HFFc6 (cell line): Measurements from ENCODE around the gene PPARGC1A. TPM values are rescaled to one million over a fixed set of nuclear protein-coding genes. Genes with fewer than 3 reads are reported as not detected.

Source experiments
- DNase-seq: peaks from one replicate; pipeline ENCODE4 v3.0.0-alpha.2; 2018
- H3K27ac Mint-ChIP-seq: 2 replicates; pipeline ENCODE4 v1.8.0; 2020; ENCODE audit warnings: mild to moderate bottlenecking, mixed read lengths
- H3K27me3 Mint-ChIP-seq: 2 replicates; pipeline ENCODE4 v1.8.0; 2021; ENCODE audit warnings: mild to moderate bottlenecking, moderate library complexity, mixed read lengths; ENCODE audit not compliant: insufficient read depth
- H3K36me3 Mint-ChIP-seq: 2 replicates; pipeline ENCODE4 v1.8.0; 2021; ENCODE audit warnings: low read depth, mixed read lengths
- H3K4me1 Mint-ChIP-seq: 2 replicates; pipeline ENCODE4 v1.8.0; 2020; ENCODE audit warnings: low read depth, mixed read lengths
- H3K4me3 Mint-ChIP-seq: 2 replicates; pipeline ENCODE4 v1.8.0; 2020; ENCODE audit warnings: mild to moderate bottlenecking, moderate library complexity, mixed read lengths
- H3K9me3 Mint-ChIP-seq: 2 replicates; pipeline ENCODE4 v1.8.0; 2020; ENCODE audit warnings: mild to moderate bottlenecking, mixed read lengths
- CTCF ChIP-seq: fragments of 200-600 bp; sonication (generic); IDR thresholded peaks from 2 replicates; pipeline ENCODE4 v1.5.0; 2021; ENCODE audit warnings: antibody characterized with exemption, mild to moderate bottlenecking
- total RNA-seq, 6 experiments: library from RNA; stranded (reverse); fragmentation: NEBNext Ultra II Directional; extraction: Animal tissue kit (Norgen Biotek cat#: 25700); gene quantifications; 2 replicates in 1 of 6; 3 replicates in 5 of 6; pipeline ENCODE4 v1.2.3, GENCODE V29; 2021

Gene PPARGC1A
- total RNA-seq, 6 experiments from 2014 or later = not detected

GRCh38 chr4:23881052-23881501 is 8.8 kb downstream of the PPARGC1A start:
- H3K27ac Mint-ChIP-seq = no peak overlapping the region
- H3K27me3 Mint-ChIP-seq = no peaks in the 10 kb centered on the region; the same call in 1 of the 2 replicates
- no peak for DNase-seq
- no peak overlapping the region for H3K4me3 Mint-ChIP-seq
- peaks cover 9% of the 10 kb centered on the region for H3K9me3 Mint-ChIP-seq
- no peak for TF ChIP-seq CTCF
- H3K4me1 Mint-ChIP-seq = no peaks in the 10 kb centered on the region
- H3K36me3 Mint-ChIP-seq = no peaks in the 10 kb centered on the region

GRCh38 chr4:23878912-23879732 is 10.7 kb downstream of the PPARGC1A start:
- Mint-ChIP-seq H3K27me3 (no peaks in the 10 kb centered on the region; the same call in 1 of the 2 replicates), H3K27ac (no peak overlapping the region), H3K4me1 (no peaks in the 10 kb centered on the region), H3K36me3 (no peaks in the 10 kb centered on the region), H3K9me3 (peaks cover 9% of the 10 kb centered on the region), H3K4me3 (no peak overlapping the region)
- no peak for DNase-seq
- TF ChIP-seq CTCF = no peak

- no peaks in the 10 kb centered on the region for H3K4me1 Mint-ChIP-seq
- H3K36me3 Mint-ChIP-seq = no peaks in the 10 kb centered on the region
- no peaks in the 10 kb centered on the region; the same call in 1 of the 2 replicates for H3K27me3 Mint-ChIP-seq
- no peak for TF ChIP-seq CTCF
- no peak for DNase-seq
- no peak overlapping the region for H3K27ac Mint-ChIP-seq
- H3K4me3 Mint-ChIP-seq = no peak overlapping the region
- peaks cover 14% of the 10 kb centered on the region for H3K9me3 Mint-ChIP-seq
Measured at GRCh38 chr4:23878246-23878891, 11.5 kb downstream of the PPARGC1A start.

- Mint-ChIP-seq H3K4me3 (no peak overlapping the region), H3K27me3 (no peaks in the 10 kb centered on the region; the same call in 1 of the 2 replicates), H3K27ac (no peak overlapping the region), H3K36me3 (no peaks in the 10 kb centered on the region), H3K9me3 (peaks cover 17% of the 10 kb centered on the region), H3K4me1 (no peaks in the 10 kb centered on the region)
- DNase-seq = no peak
- no peak for TF ChIP-seq CTCF
Measured at GRCh38 chr4:23877758-23878229, 12.1 kb downstream of the PPARGC1A start.

- H3K36me3 Mint-ChIP-seq = no peaks in the 10 kb centered on the region
- DNase-seq = no peak
- H3K27me3 Mint-ChIP-seq = no peaks in the 10 kb centered on the region; the same call in 1 of the 2 replicates
- H3K4me1 Mint-ChIP-seq = no peaks in the 10 kb centered on the region
- no peak for TF ChIP-seq CTCF
- H3K9me3 Mint-ChIP-seq = peaks cover 17% of the 10 kb centered on the region
- H3K4me3 Mint-ChIP-seq = no peak overlapping the region
- H3K27ac Mint-ChIP-seq = no peak overlapping the region
Measured at GRCh38 chr4:23876418-23877089, 13.3 kb downstream of the PPARGC1A start.
